Activated CD4-positive, alpha-beta T cell treated with anti-CD3 and anti-CD28 coated beads, Interleukin-2, amount 50 U/mL, for 24 hours (primary cell): Measurements from ENCODE around the gene ALPK3.
A peak's percentile ranks its signal among the peaks of the same experiment; 100 is the strongest.

Experiments
- DNase-seq, 2 donors: peaks; one replicate each; pipeline ENCODE4 v3.0.0-alpha.2; 2020; ENCODE audit warnings: low read depth in 1 of 2, low spot score in 1 of 2

The ALPK3 gene

GRCh38 chr15:84840741-84841429 is 23.7 kb downstream of the ALPK3 start:
- DNase-seq: no peak

GRCh38 chr15:84842781-84843180 is 25.6 kb downstream of the ALPK3 start:
- DNase-seq: no peak

- no peak for DNase-seq
Measured at GRCh38 chr15:84844964-84845363, 27.8 kb downstream of the ALPK3 start.

GRCh38 chr15:84845631-84846030 is 28.5 kb downstream of the ALPK3 start:
- DNase-seq: peak in 1 of 2 donors; percentile 14

- DNase-seq: no peak
Measured at GRCh38 chr15:84846269-84846668, 29.1 kb downstream of the ALPK3 start.

- no peak for DNase-seq
Measured at GRCh38 chr15:84847382-84847781, 30.2 kb downstream of the ALPK3 start.

- DNase-seq: no peak
Measured at GRCh38 chr15:84852212-84852611, 35.1 kb downstream of the ALPK3 start.

GRCh38 chr15:84855136-84855535 is 38.0 kb downstream of the ALPK3 start:
- DNase-seq: no peak

- DNase-seq: no peak
Measured at GRCh38 chr15:84855765-84856164, 38.6 kb downstream of the ALPK3 start.

GRCh38 chr15:84856731-84857417 is 39.7 kb downstream of the ALPK3 start:
- no peak for DNase-seq

- DNase-seq: no peak
Measured at GRCh38 chr15:84857418-84858004, 40.4 kb downstream of the ALPK3 start.

GRCh38 chr15:84858231-84858630 is 41.1 kb downstream of the ALPK3 start:
- no peak for DNase-seq

GRCh38 chr15:84859144-84859543 is 42.0 kb downstream of the ALPK3 start:
- no peak for DNase-seq

- no peak for DNase-seq
Measured at GRCh38 chr15:84859651-84860050, 42.5 kb downstream of the ALPK3 start.

GRCh38 chr15:84861781-84862180 is 44.6 kb downstream of the ALPK3 start:
- no peak for DNase-seq

GRCh38 chr15:84862214-84862975 is 45.2 kb downstream of the ALPK3 start:
- no peak for DNase-seq

GRCh38 chr15:84863565-84864443 is 46.6 kb downstream of the ALPK3 start:
- DNase-seq: no peak

- no peak for DNase-seq
Measured at GRCh38 chr15:84864444-84864795, 47.3 kb downstream of the ALPK3 start.

- DNase-seq: no peak
Measured at GRCh38 chr15:84865074-84865569, 48.0 kb downstream of the ALPK3 start.

- no peak for DNase-seq
Measured at GRCh38 chr15:84868037-84868880, 51.1 kb downstream of the ALPK3 start.
